Posterior vena cava (tissue), 2 donors: ENCODE results near the gene SHROOM3. TPM values are rescaled to one million over a fixed set of nuclear protein-coding genes. Genes with fewer than 3 reads are reported as not detected.
"Not testable (repeated sequence)": the region's sequence is repeated elsewhere in the genome, so short reads cannot be mapped to it uniquely, and the experiment has no call there.

Source experiments
- DNase-seq: peaks from one replicate; pipeline ENCODE4 v3.0.0-alpha.2; 2020; ENCODE audit warnings: low spot score
- intact Hi-C, 2 donors: fragments of 100-400 bp; cut with DNase I; formaldehyde crosslinking; loops; one replicate each; pipeline versions ENCODE4 v1.14.1 to v1.14.2; 2022 to 2023
- long read RNA-seq, 2 donors: library from polyadenylated mRNA; unstranded; transcript quantifications; one replicate each; pipeline ENCODE4 v2.0.0, GENCODE V29; 2020 to 2021
- total RNA-seq, 2 donors: library from RNA; stranded (reverse); fragmentation: NEBNext Ultra II Directional; extraction: Animal tissue kit (Norgen Biotek cat#: 25700); gene quantifications; one replicate each; pipeline ENCODE4 v1.2.1, GENCODE V29; 2021
- donor health status: DM: yes; HTN: yes; CAD: no.
- donor health status: DM: yes; HTN: yes; CAD: no.

SHROOM3 gene
- 10 to 100 TPM; 71.4 to 77.8 TPM for total RNA-seq
- long read RNA-seq, donor 1, partial matches to known transcripts = 33 of 56 reads
- long read RNA-seq, donor 1, other reads (novel, unspliced or antisense) = 22 of 56 reads
- long read RNA-seq, donor 2, partial matches to known transcripts = 44 of 62 reads
- long read RNA-seq, donor 2, other reads (novel, unspliced or antisense) = 18 of 62 reads

- intact Hi-C loops = loop anchor here (5.0 to 10.0 kb wide), 4 partner anchors 62 to 1403 kb away; no protein-coding TSS in a partner anchor
These were observed at the start of gene SHROOM3 for GRCh38 chr4:76434901-76435527. Gene SHROOM3, plus strand, starts transcription at chr4:76435229. Its CDS starts 824 bp downstream, at chr4:76436053.

GRCh38 chr4:76385974-76386373, 49.1 kb upstream of the SHROOM3 start:
- intact Hi-C loops = no loop called here
- no peak for DNase-seq

More at GRCh38 chr4:76434901-76435527, at the start of gene SHROOM3:
- DNase-seq = no peak

- intact Hi-C loops = no loop called here
These were observed 48.3 kb upstream of the SHROOM3 start for GRCh38 chr4:76386566-76387305.

GRCh38 chr4:76388160-76388908, 46.7 kb upstream of the SHROOM3 start:
- intact Hi-C loops = no loop called here
- DNase-seq = no peak

More at GRCh38 chr4:76386566-76387305, 48.3 kb upstream of the SHROOM3 start:
- no peak for DNase-seq

GRCh38 chr4:76401654-76402053, 33.4 kb upstream of the SHROOM3 start:
- no peak for DNase-seq
- intact Hi-C loops = no loop called here

- no peak for DNase-seq
- intact Hi-C loops = no loop called here
These were observed 28.9 kb upstream of the SHROOM3 start for GRCh38 chr4:76406081-76406480.

- intact Hi-C loops = no loop called here
- DNase-seq = no peak
These were observed 27.4 kb upstream of the SHROOM3 start for GRCh38 chr4:76407440-76408119.

GRCh38 chr4:76410636-76411035, 24.4 kb upstream of the SHROOM3 start:
- DNase-seq = no peak
- intact Hi-C loops = loop anchor here in 1 of 2 donors (10.0 kb wide), 1 partner anchor 106 kb away; the partner anchor contains the start of gene STBD1

GRCh38 chr4:76420188-76420761, 14.8 kb upstream of the SHROOM3 start:
- no peak for DNase-seq
- intact Hi-C loops = no loop called here

- peak; percentile 79 for DNase-seq
- intact Hi-C loops = no loop called here
These were observed 14.1 kb upstream of the SHROOM3 start, which contains the start of gene CCDC158 for GRCh38 chr4:76420762-76421581. Gene CCDC158, minus strand, starts transcription at chr4:76421141. Its CDS starts 17,934 bp downstream, at chr4:76403207.

GRCh38 chr4:76423159-76423558, 11.9 kb upstream of the SHROOM3 start:
- DNase-seq, intact Hi-C loops: not testable (repeated sequence)

- DNase-seq = no peak
- intact Hi-C loops = no loop called here
These were observed 8.8 kb upstream of the SHROOM3 start for GRCh38 chr4:76426272-76426671.

- intact Hi-C loops = loop anchor here (5.0 to 10.0 kb wide), 4 partner anchors 68 to 1397 kb away; no protein-coding TSS in a partner anchor
- DNase-seq = no peak
These were observed 5.4 kb upstream of the SHROOM3 start for GRCh38 chr4:76429636-76430035.

- no peak for DNase-seq
- intact Hi-C loops = loop anchor here (5.0 to 10.0 kb wide), 4 partner anchors 67 to 1398 kb away; no protein-coding TSS in a partner anchor
These were observed 4.3 kb upstream of the SHROOM3 start for GRCh38 chr4:76430519-76431388.

GRCh38 chr4:76435528-76436319, 695 bp downstream of the SHROOM3 start:
- intact Hi-C loops = loop anchor here in 1 of 2 donors (10.0 kb wide), 1 partner anchor 319 kb away; no protein-coding TSS in a partner anchor
- DNase-seq = no peak

- no peak for DNase-seq
- intact Hi-C loops = loop anchor here in 1 of 2 donors (10.0 kb wide), 1 partner anchor 315 kb away; no protein-coding TSS in a partner anchor
These were observed 4.5 kb downstream of the SHROOM3 start for GRCh38 chr4:76439491-76439890.
